Choroid plexus epithelial cell (primary cell): Measurements from ENCODE around the gene PRPF40B.
"Not testable (repeated sequence)": the region's sequence is repeated elsewhere in the genome, so short reads cannot be mapped to it uniquely, and the experiment has no call there.

Source experiments
- DNase-seq: peaks from one replicate; pipeline ENCODE4 v3.0.0-alpha.2; 2010; ENCODE audit warnings: low read depth
- H3K4me3 ChIP-seq: 2 replicates; pipeline ENCODE4 v1.5.1; 2011; ENCODE audit warnings: low read depth, mild to moderate bottlenecking, control low read depth, low read length, moderate library complexity
- TF ChIP-seq, protein P1 (sequence below): conservative IDR thresholded peaks from 2 replicates; pipeline ENCODE4 v1.5.1; 2011; ENCODE audit warnings: low read depth, mild to moderate bottlenecking, control low read depth, inconsistent platforms, low read length, moderate library complexity

Gene PRPF40B

GRCh38 chr12:49598527-49598926, 24.8 kb upstream of the PRPF40B start:
- TF ChIP-seq, protein P1, sequence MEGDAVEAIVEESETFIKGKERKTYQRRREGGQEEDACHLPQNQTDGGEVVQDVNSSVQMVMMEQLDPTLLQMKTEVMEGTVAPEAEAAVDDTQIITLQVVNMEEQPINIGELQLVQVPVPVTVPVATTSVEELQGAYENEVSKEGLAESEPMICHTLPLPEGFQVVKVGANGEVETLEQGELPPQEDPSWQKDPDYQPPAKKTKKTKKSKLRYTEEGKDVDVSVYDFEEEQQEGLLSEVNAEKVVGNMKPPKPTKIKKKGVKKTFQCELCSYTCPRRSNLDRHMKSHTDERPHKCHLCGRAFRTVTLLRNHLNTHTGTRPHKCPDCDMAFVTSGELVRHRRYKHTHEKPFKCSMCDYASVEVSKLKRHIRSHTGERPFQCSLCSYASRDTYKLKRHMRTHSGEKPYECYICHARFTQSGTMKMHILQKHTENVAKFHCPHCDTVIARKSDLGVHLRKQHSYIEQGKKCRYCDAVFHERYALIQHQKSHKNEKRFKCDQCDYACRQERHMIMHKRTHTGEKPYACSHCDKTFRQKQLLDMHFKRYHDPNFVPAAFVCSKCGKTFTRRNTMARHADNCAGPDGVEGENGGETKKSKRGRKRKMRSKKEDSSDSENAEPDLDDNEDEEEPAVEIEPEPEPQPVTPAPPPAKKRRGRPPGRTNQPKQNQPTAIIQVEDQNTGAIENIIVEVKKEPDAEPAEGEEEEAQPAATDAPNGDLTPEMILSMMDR = no peak
- no peak for DNase-seq
- H3K4me3 ChIP-seq = no peak overlapping the region

DNA sequence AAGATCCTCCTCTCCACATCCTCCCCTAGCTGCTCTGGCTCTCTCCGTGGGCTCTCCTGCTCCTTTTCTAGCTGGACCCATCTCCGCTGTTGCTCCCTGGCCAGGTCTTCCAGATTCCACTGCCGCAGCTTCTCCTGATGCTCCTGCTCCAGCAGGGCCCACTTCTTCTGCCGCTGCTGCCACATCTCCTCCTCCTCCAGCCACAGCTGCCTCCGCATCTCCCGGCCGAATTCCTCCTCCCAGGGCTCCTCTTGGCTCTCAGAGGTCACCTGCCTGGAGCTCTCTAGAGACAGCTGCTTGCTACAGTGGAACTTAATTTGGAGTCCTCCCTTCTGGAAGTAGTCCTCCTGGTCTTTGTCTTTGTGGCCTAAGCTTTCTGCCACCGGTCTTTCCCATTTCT, 23.4 kb upstream of the PRPF40B start:
- H3K4me3 ChIP-seq = no peak overlapping the region
- DNase-seq = no peak
- TF ChIP-seq, protein P1 = no peak

GRCh38 chr12:49603721-49604120, 19.6 kb upstream of the PRPF40B start:
- TF ChIP-seq, protein P1 = no peak
- H3K4me3 ChIP-seq = no peak overlapping the region
- DNase-seq = no peak

- TF ChIP-seq, protein P1 = no peak
- DNase-seq = no peak
- no peak overlapping the region for H3K4me3 ChIP-seq
These were observed 18.5 kb upstream of the PRPF40B start for GRCh38 chr12:49604856-49605255.

DNA sequence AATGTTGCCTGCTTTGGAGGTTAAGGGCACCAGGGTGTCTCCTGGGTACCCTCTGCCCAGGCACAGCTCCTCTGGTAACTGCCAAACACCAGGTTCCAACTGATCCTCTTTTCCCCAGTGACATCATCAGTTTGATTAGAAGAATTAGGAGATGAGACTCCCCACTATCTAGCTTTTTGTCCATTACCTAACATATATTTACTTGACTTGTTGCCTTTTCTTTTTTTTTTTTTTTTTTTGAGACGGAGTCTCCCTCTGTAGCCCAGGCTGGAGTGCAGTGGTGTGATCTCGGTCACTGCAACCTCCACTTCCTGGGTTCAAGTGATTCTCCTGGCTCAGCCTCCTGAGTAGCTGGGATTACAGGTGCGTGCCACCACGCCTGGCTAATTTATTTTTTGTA, 17.8 kb upstream of the PRPF40B start, which contains the start of gene FAM186B:
Gene FAM186B, minus strand, starts transcription at position 101 of the 400 bp plus-strand sequence. CDS start 162 bp downstream, outside the sequence.
- DNase-seq, H3K4me3 ChIP-seq: not testable (repeated sequence)

DNA sequence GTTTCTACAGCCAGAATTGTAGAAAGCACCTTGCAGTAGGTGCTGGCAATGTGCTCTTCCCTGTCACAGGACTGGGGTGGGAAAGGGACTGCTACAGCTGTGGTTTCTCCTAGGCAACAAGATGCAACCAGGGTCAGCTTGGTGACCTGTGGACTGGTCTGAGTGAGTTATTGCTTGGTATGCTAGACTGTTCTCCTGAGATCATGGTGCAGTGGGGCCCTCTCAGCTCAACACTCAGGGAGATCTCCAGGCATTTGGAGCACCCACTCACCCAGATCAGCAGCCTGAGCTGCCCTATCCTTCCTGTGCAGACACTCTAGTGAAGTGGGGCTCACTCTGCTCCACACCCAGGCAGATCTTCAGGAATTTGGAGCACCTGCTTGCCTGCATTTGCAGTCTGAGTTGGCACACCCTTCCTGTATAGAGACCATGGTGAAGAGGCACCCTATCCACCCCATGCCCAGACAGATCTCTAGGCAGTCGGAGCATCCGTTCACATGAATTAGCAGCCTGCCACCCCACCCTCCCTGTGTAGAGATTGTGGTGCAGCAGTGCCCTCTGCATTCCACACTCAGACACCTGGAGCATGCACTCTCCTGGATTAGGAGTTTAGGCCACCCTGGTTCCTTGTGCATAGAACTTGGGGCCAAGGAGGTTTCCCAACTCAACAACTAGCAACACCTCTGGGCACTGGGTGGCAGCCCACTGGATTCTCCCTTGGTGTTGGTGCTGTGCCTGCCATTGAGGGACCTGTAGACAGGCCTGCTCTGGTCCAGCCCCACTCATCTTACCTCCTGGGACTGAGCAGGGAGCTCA, 14.1 kb upstream of the PRPF40B start:
- TF ChIP-seq, protein P1 = no peak
- no peak overlapping the region for H3K4me3 ChIP-seq
- DNase-seq = no peak

GRCh38 chr12:49609875-49610154, 13.5 kb upstream of the PRPF40B start:
- peak; percentile 30 for DNase-seq
- TF ChIP-seq, protein P1 = peak; percentile 15
- H3K4me3 ChIP-seq = no peak overlapping the region

- not testable (repeated sequence) for H3K4me3 ChIP-seq, DNase-seq
These were observed 12.6 kb upstream of the PRPF40B start for GRCh38 chr12:49610785-49611184.
